GM18499 (cell line): Measurements from ENCODE around the gene CEPT1.

Source experiments
- ATAC-seq: cut with Tn5 transposase; IDR thresholded peaks from one replicate; pipeline ENCODE4 v1.9.1; 2021; ENCODE audit warnings: moderate number of reproducible peaks; ENCODE audit not compliant: insufficient read depth, unreplicated experiment

Gene CEPT1

GRCh38 chr1:111145963-111146768 lies 6.1 kb downstream of the CEPT1 start:
- ATAC-seq: no peak

GRCh38 chr1:111147948-111148347 lies 7.9 kb downstream of the CEPT1 start:
- no peak for ATAC-seq

GRCh38 chr1:111148376-111148881 lies 8.4 kb downstream of the CEPT1 start:
- ATAC-seq: no peak

- ATAC-seq: no peak
Measured at GRCh38 chr1:111151838-111152237, 11.8 kb downstream of the CEPT1 start.

- ATAC-seq: no peak
Measured at GRCh38 chr1:111154021-111154999, 14.3 kb downstream of the CEPT1 start.

- ATAC-seq: no peak
Measured at GRCh38 chr1:111157431-111157830, 17.4 kb downstream of the CEPT1 start.

GRCh38 chr1:111161843-111162487 lies 21.9 kb downstream of the CEPT1 start:
- ATAC-seq: no peak

GRCh38 chr1:111162488-111162880 lies 22.5 kb downstream of the CEPT1 start:
- no peak for ATAC-seq

- no peak for ATAC-seq
Measured at GRCh38 chr1:111163363-111163762, 23.3 kb downstream of the CEPT1 start.

- no peak for ATAC-seq
Measured at GRCh38 chr1:111164151-111164550, 24.1 kb downstream of the CEPT1 start.

GRCh38 chr1:111172463-111172862 lies 32.4 kb downstream of the CEPT1 start:
- ATAC-seq: no peak

- ATAC-seq: no peak
Measured at GRCh38 chr1:111174070-111174469, 34.0 kb downstream of the CEPT1 start.

GRCh38 chr1:111175349-111175748 lies 35.3 kb downstream of the CEPT1 start:
- ATAC-seq: no peak

GRCh38 chr1:111176678-111177077 lies 36.7 kb downstream of the CEPT1 start:
- no peak for ATAC-seq

- no peak for ATAC-seq
Measured at GRCh38 chr1:111179968-111180533, 40.0 kb downstream of the CEPT1 start.

- no peak for ATAC-seq
Measured at GRCh38 chr1:111182052-111182451, 42.0 kb downstream of the CEPT1 start.

GRCh38 chr1:111183308-111184069 lies 43.5 kb downstream of the CEPT1 start:
- ATAC-seq: no peak

- no peak for ATAC-seq
Measured at GRCh38 chr1:111184663-111185062, 44.6 kb downstream of the CEPT1 start.

- ATAC-seq: no peak
Measured at GRCh38 chr1:111190931-111191451, 51.0 kb downstream of the CEPT1 start.
